Panc1 (cell line): Measurements from ENCODE around the gene RYR3.

Source experiments
- CTCF ChIP-seq: fragments of 450-650 bp; IDR thresholded peaks from 2 replicates; pipeline ENCODE4 v1.5.1; 2017; ENCODE audit warnings: mild to moderate bottlenecking
- SIN3A ChIP-seq: IDR thresholded peaks from 2 replicates; pipeline ENCODE4 v1.6.1; 2012; ENCODE audit warnings: low read depth, mild to moderate bottlenecking, low read length, moderate library complexity, borderline replicate concordance; ENCODE audit not compliant: insufficient read depth

GRCh38 chr15:33284336-33284735 lies 26.4 kb upstream of the RYR3 start:
- no peak for TF ChIP-seq SIN3A
- no peak for TF ChIP-seq CTCF
